Activated CD8-positive, alpha-beta memory T cell treated with anti-CD3 and anti-CD28 coated beads for 36 hours (primary cell): ENCODE data around the gene FKBP2. TPM values are rescaled to one million over a fixed set of nuclear protein-coding genes. Genes with fewer than 3 reads are reported as not detected.

Source experiments
- CTCF ChIA-PET: fragments of 350-600 bp; sonication (Branson Sonifier 250); formaldehyde crosslinking; loops from one replicate; lab custom pipeline; 2021; ENCODE audit warnings: antibody characterized with exemption; lab: Charles Lee
- POLR2A ChIA-PET: fragments of 350-600 bp; sonication (Branson Sonifier 250); formaldehyde crosslinking; loops from one replicate; lab custom pipeline; 2021; ENCODE audit warnings: antibody characterized with exemption; lab: Charles Lee
- total RNA-seq, 2 experiments: library from RNA; stranded (reverse); gene quantifications; one replicate each; pipeline ENCODE4 v1.2.3, GENCODE V29; 2021

Gene FKBP2
- total RNA-seq, 2 experiments from 2014 or later, result 26.8 to 28.5 TPM

- ChIA-PET CTCF (interaction anchor here (2.3 to 4.6 kb wide), 2 partner anchors 10 to 13 kb away, joined by 8 to 26 read pairs; no protein-coding TSS in a partner anchor), POLR2A (no interaction called here)
Measured at GRCh38 chr11:64291262-64291751, 50.4 kb downstream of the FKBP2 start, which contains the start of gene KCNK4. KCNK4 (plus strand) TSS chr11:64291302; CDS start chr11:64293019, 1,717 bp downstream.

- CTCF ChIA-PET, result interaction anchor here (0.6 to 4.6 kb wide), 4 partner anchors 9 to 318 kb away, joined by 3 to 26 read pairs (median 6); no protein-coding TSS in a partner anchor
Measured at GRCh38 chr11:64291752-64292459, 51.0 kb downstream of the FKBP2 start.

DNA sequence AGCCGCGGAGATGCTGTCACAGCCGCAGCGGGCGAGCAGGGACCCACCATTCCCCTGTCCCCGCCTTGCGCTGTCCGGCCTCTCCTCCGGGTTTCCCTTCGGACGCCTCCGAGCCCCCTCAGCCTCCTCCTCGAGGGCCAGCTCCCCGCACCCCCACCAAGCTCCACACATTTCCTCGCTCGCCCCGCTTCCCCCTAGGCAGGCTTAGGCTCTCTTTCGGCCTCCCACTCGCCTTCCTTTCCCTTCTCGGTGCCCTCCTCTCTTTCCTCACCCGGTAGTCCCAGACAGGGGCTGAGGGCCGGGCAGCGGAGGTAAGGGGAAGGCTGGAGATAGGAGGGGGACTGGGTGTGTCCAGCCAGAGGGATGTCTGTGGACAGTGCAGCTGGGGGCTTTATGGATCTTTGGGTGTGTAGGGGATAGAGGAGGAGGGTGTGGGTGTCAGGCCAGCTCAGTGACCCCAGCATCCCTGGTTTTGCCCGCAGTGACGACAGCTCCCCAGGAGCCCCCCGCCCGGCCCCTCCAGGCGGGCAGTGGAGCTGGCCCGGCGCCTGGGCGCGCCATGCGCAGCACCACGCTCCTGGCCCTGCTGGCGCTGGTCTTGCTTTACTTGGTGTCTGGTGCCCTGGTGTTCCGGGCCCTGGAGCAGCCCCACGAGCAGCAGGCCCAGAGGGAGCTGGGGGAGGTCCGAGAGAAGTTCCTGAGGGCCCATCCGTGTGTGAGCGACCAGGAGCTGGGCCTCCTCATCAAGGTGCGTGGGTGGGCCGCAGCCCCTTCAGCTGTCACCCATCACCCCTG, 51.8 kb downstream of the FKBP2 start:
- ChIA-PET POLR2A (interaction anchor here (0.5 kb wide), 1 partner anchor 107 kb away, joined by 4 read pairs; the partner anchor contains the start of gene STIP1), CTCF (interaction anchor here (0.6 to 4.6 kb wide), 6 partner anchors 9 to 319 kb away, joined by 3 to 26 read pairs (median 3); no protein-coding TSS in a partner anchor)

More at GRCh38 chr11:64291752-64292459, 51.0 kb downstream of the FKBP2 start:
- POLR2A ChIA-PET, result no interaction called here

Other genes starting within 250 kb of the FKBP2 start
- gene FLRT1, start 205.2 kb upstream of the FKBP2 start, total RNA-seq, result not detected
- 10 to 100 TPM; 20.6 to 21.8 TPM for gene MACROD1, start 75.0 kb upstream of the FKBP2 start, total RNA-seq
- 100 to 1,000 TPM; 476 to 486 TPM for gene STIP1, start 54.9 kb upstream of the FKBP2 start, total RNA-seq
- 100 to 1,000 TPM; 220 to 223 TPM for gene FERMT3, start 34.4 kb upstream of the FKBP2 start, total RNA-seq
- gene TRPT1, start 14.9 kb upstream of the FKBP2 start, total RNA-seq, result 10 to 100 TPM; 28.7 to 30.5 TPM
- 10 to 100 TPM; 74.5 to 79.5 TPM for gene NUDT22, start 14.8 kb upstream of the FKBP2 start, total RNA-seq
- 10 to 100 TPM; 19.0 to 20.8 TPM for gene DNAJC4, start 10.5 kb upstream of the FKBP2 start, total RNA-seq
- 10 to 100 TPM; 83.0 to 86.8 TPM for gene VEGFB, start 6.5 kb upstream of the FKBP2 start, total RNA-seq
- 100 to 1,000 TPM; 376 to 377 TPM for gene PPP1R14B, start 5.8 kb downstream of the FKBP2 start, total RNA-seq
- 10 to 100 TPM; 16.0 to 16.9 TPM for gene PLCB3, start 10.4 kb downstream of the FKBP2 start, total RNA-seq
- 10 to 100 TPM; 32.0 to 36.3 TPM for gene BAD, start 43.6 kb downstream of the FKBP2 start, total RNA-seq
- gene GPR137, start 44.8 kb downstream of the FKBP2 start, total RNA-seq, result 10 to 100 TPM; 54.1 to 56.1 TPM
- not detected for gene KCNK4, start 50.2 kb downstream of the FKBP2 start, total RNA-seq
- gene CATSPERZ, start 59.3 kb downstream of the FKBP2 start, total RNA-seq, result not detected
- 10 to 100 TPM; 58.1 to 58.3 TPM for gene ESRRA, start 64.4 kb downstream of the FKBP2 start, total RNA-seq
- gene TRMT112, start 76.5 kb downstream of the FKBP2 start, total RNA-seq, result 100 to 1,000 TPM; 282 to 293 TPM
- gene PRDX5, start 77.0 kb downstream of the FKBP2 start, total RNA-seq, result 100 to 1,000 TPM; 133 to 138 TPM
- gene CCDC88B, start 99.1 kb downstream of the FKBP2 start, total RNA-seq, result 10 to 100 TPM; 93.7 to 94.7 TPM
- 10 to 100 TPM; 35.3 to 37.2 TPM for gene RPS6KA4, start 118.1 kb downstream of the FKBP2 start, total RNA-seq